ENCODE measurements around the gene LRP10. TPM values are rescaled to one million over a fixed set of nuclear protein-coding genes. Genes with fewer than 3 reads are reported as not detected.
A peak's percentile ranks its signal among the peaks of the same experiment; 100 is the strongest.

LRP10 gene
- total RNA-seq, 3 donors from 2014 or later = 70.1 to 97.5 (median 82.3) TPM

GRCh38 chr14:22829661-22830442, 41.7 kb upstream of the LRP10 start, which contains the start of gene MRPL52:
Gene MRPL52, plus strand, starts transcription at chr14:22829887. Its CDS starts 26 bp downstream, at chr14:22829913.
- TF ChIP-seq POLR2AphosphoS5 (IDR thresholded peaks at IDR 0.05) (peak; percentile 38 to 51 (median 44)), POLR2A (IDR thresholded peaks at IDR 0.05) (no peak)
- peak; percentile 87 for DNase-seq (ENCODE audit: low spot score in 2 of 2)
- H3K4me3 ChIP-seq = peak within 1 kb of the TSS; percentile 68 to 89 (median 87)
- no peaks in the 10 kb centered on the region for H3K36me3 ChIP-seq
- peak within 1 kb of the TSS; percentile 82 to 83 for H3K27ac ChIP-seq
- H3K9me3 ChIP-seq = no peaks in the 10 kb centered on the region
- no peaks in the 10 kb centered on the region for H3K27me3 ChIP-seq
- intact Hi-C loops (cut with DNase I; ENCODE audit: low total_unique reads) = no loop called here
- peaks cover 0 to 6% of the 10 kb centered on the region in 2 donors for H3K4me1 ChIP-seq

GRCh38 chr14:22830443-22831010, 41.0 kb upstream of the LRP10 start:
- Histone ChIP-seq H3K27ac (no peak overlapping the region), H3K27me3 (no peaks in the 10 kb centered on the region), H3K4me1 (peaks cover 0 to 6% of the 10 kb centered on the region in 2 donors), H3K9me3 (no peaks in the 10 kb centered on the region), H3K4me3 (peak overlapping the region; percentile 68 to 89 (median 87)), H3K36me3 (no peaks in the 10 kb centered on the region)
- DNase-seq (ENCODE audit: low spot score in 2 of 2) = no peak
- TF ChIP-seq POLR2A (IDR thresholded peaks at IDR 0.05) (no peak), POLR2AphosphoS5 (IDR thresholded peaks at IDR 0.05) (no peak), CTCF (IDR thresholded peaks at IDR 0.05) (no peak)
- intact Hi-C loops (cut with DNase I; ENCODE audit: low total_unique reads) = no loop called here

- Histone ChIP-seq H3K36me3 (no peaks in the 10 kb centered on the region), H3K27ac (peak overlapping the region; percentile 97 to 99), H3K9me3 (no peaks in the 10 kb centered on the region), H3K4me1 (peaks cover 0 to 14% of the 10 kb centered on the region in 2 donors), H3K27me3 (no peaks in the 10 kb centered on the region), H3K4me3 (no peak overlapping the region)
- DNase-seq (ENCODE audit: low spot score in 2 of 2) = no peak
- TF ChIP-seq CTCF (IDR thresholded peaks at IDR 0.05) = no peak
- no peak for TF ChIP-seq POLR2AphosphoS5 (IDR thresholded peaks at IDR 0.05)
- no peak for TF ChIP-seq POLR2A (IDR thresholded peaks at IDR 0.05)
- intact Hi-C loops (cut with DNase I; ENCODE audit: low total_unique reads) = no loop called here
Observed at GRCh38 chr14:22835505-22835904, 36.0 kb upstream of the LRP10 start.

- H3K27ac ChIP-seq = peak within 1 kb of the TSS; percentile 97 to 99
- H3K4me3 ChIP-seq = peak within 1 kb of the TSS; percentile 98 to 99 (median 99)
- H3K4me1 ChIP-seq = peaks cover 0 to 12% of the 10 kb centered on the region in 2 donors
- H3K9me3 ChIP-seq = no peaks in the 10 kb centered on the region
- intact Hi-C loops (cut with DNase I; ENCODE audit: low total_unique reads) = no loop called here
- peak in 1 of 2 donors; percentile 80 for DNase-seq (ENCODE audit: low spot score in 2 of 2)
- no peaks in the 10 kb centered on the region for H3K36me3 ChIP-seq
- peak in 2 of 3 donors; percentile 22 to 31 for TF ChIP-seq CTCF (IDR thresholded peaks at IDR 0.05)
- peak in 2 of 3 donors; percentile 57 to 89 for TF ChIP-seq POLR2AphosphoS5 (IDR thresholded peaks at IDR 0.05)
- TF ChIP-seq POLR2A (IDR thresholded peaks at IDR 0.05) = peak; percentile 74
- H3K27me3 ChIP-seq = no peaks in the 10 kb centered on the region
Observed at GRCh38 chr14:22836301-22837113, 35.0 kb upstream of the LRP10 start, which contains the start of gene MMP14. Gene MMP14, plus strand, starts transcription at chr14:22836585. Its CDS starts 233 bp downstream, at chr14:22836818.

GRCh38 chr14:22837114-22837749, 34.3 kb upstream of the LRP10 start:
- intact Hi-C loops (cut with DNase I; ENCODE audit: low total_unique reads) = no loop called here
- Histone ChIP-seq H3K36me3 (no peaks in the 10 kb centered on the region), H3K4me1 (peaks cover 0 to 12% of the 10 kb centered on the region in 2 donors), H3K9me3 (no peaks in the 10 kb centered on the region), H3K4me3 (peak overlapping the region; percentile 98 to 99 (median 99)), H3K27me3 (no peaks in the 10 kb centered on the region), H3K27ac (peak overlapping the region; percentile 97 to 99)
- DNase-seq (ENCODE audit: low spot score in 2 of 2) = no peak
- TF ChIP-seq CTCF (IDR thresholded peaks at IDR 0.05) (no peak), POLR2A (IDR thresholded peaks at IDR 0.05) (peak; percentile 11), POLR2AphosphoS5 (IDR thresholded peaks at IDR 0.05) (peak in 1 of 3 donors; percentile 29)
